Ishikawa (cell line): ENCODE measurements around the gene TRERF1.

Source experiments
- CEBPB ChIP-seq: IDR thresholded peaks from 2 replicates; pipeline ENCODE4 v1.6.1; 2012
- CREB1 ChIP-seq: IDR thresholded peaks from 2 replicates; pipeline ENCODE4 v1.6.1; 2012; ENCODE audit warnings: low read depth
- EGR1 ChIP-seq: IDR thresholded peaks from 2 replicates; pipeline ENCODE4 v1.6.1; 2012
- EP300 ChIP-seq: IDR thresholded peaks from 2 replicates; pipeline ENCODE4 v1.6.1; 2012; ENCODE audit warnings: borderline replicate concordance
- FOXM1 ChIP-seq: IDR thresholded peaks from 2 replicates; pipeline ENCODE4 v1.6.1; 2012; ENCODE audit warnings: low read depth, borderline replicate concordance
- MAX ChIP-seq: IDR thresholded peaks from 2 replicates; pipeline ENCODE4 v1.6.1; 2012
- NFIC ChIP-seq: IDR thresholded peaks from 2 replicates; pipeline ENCODE4 v1.6.1; 2012
- RAD21 ChIP-seq: IDR thresholded peaks from 2 replicates; pipeline ENCODE4 v1.6.1; 2012; ENCODE audit warnings: low read depth
- REST ChIP-seq: IDR thresholded peaks from 2 replicates; pipeline ENCODE4 v1.6.1; 2012; ENCODE audit warnings: low read depth, mild to moderate bottlenecking
- TAF1 ChIP-seq: IDR thresholded peaks from 2 replicates; pipeline ENCODE4 v1.6.1; 2012; ENCODE audit warnings: low read depth, mild to moderate bottlenecking
- TCF12 ChIP-seq: IDR thresholded peaks from 2 replicates; pipeline ENCODE4 v1.6.1; 2012; ENCODE audit warnings: low read depth
- TEAD4 ChIP-seq: IDR thresholded peaks from 2 replicates; pipeline ENCODE4 v1.6.1; 2012
- USF1 ChIP-seq: IDR thresholded peaks from 2 replicates; pipeline ENCODE4 v1.6.1; 2012
- YY1 ChIP-seq: IDR thresholded peaks from 2 replicates; pipeline ENCODE4 v1.6.1; 2012; ENCODE audit warnings: low read depth
- ZBTB7A ChIP-seq: IDR thresholded peaks from 2 replicates; pipeline ENCODE4 v1.6.1; 2012; ENCODE audit warnings: low read depth

Gene TRERF1

GRCh38 chr6:42462474-42462972 lies 10.8 kb upstream of the TRERF1 start:
- TF ChIP-seq CREB1 (no peak), YY1 (no peak), RAD21 (no peak), ZBTB7A (no peak), EP300 (no peak), CEBPB (no peak), FOXM1 (no peak), TAF1 (no peak), USF1 (no peak), REST (no peak), TCF12 (no peak), EGR1 (no peak), TEAD4 (no peak), NFIC (no peak), MAX (no peak)

- no peak for TF ChIP-seq CREB1
- TF ChIP-seq USF1: no peak
- no peak for TF ChIP-seq EP300
- no peak for TF ChIP-seq TEAD4
- no peak for TF ChIP-seq EGR1
- no peak for TF ChIP-seq TCF12
- TF ChIP-seq RAD21: no peak
- TF ChIP-seq MAX: no peak
- TF ChIP-seq FOXM1: no peak
- no peak for TF ChIP-seq REST
- no peak for TF ChIP-seq CEBPB
Observed at GRCh38 chr6:42460883-42461282, 9.2 kb upstream of the TRERF1 start.

GRCh38 chr6:42459888-42460287 lies 8.2 kb upstream of the TRERF1 start:
- TF ChIP-seq MAX: no peak
- TF ChIP-seq USF1: no peak
- TF ChIP-seq NFIC: no peak
- TF ChIP-seq ZBTB7A: no peak
- TF ChIP-seq EGR1: no peak
- TF ChIP-seq CREB1: no peak
- TF ChIP-seq RAD21: no peak
- no peak for TF ChIP-seq FOXM1
- TF ChIP-seq TAF1: no peak
- no peak for TF ChIP-seq REST
- TF ChIP-seq CEBPB: no peak
- no peak for TF ChIP-seq TCF12
- no peak for TF ChIP-seq YY1
- TF ChIP-seq TEAD4: no peak
- TF ChIP-seq EP300: no peak

GRCh38 chr6:42454428-42454791 lies 2.7 kb upstream of the TRERF1 start:
- TF ChIP-seq USF1: no peak
- TF ChIP-seq EP300: no peak
